HFF-Myc (cell line): ENCODE results near the gene RASEF.

Experiments used
- DNase-seq: peaks from one replicate; pipeline ENCODE4 v3.0.0-alpha.2; 2011; ENCODE audit warnings: low read depth; ENCODE audit errors: extremely low read depth
- H3K4me3 ChIP-seq: replicated peaks from 2 replicates; pipeline ENCODE4 v1.5.1; 2011; ENCODE audit warnings: low read depth, mild to moderate bottlenecking, control low read depth, low read length
- TF ChIP-seq, protein P1 (sequence below): IDR thresholded peaks from 2 replicates; pipeline ENCODE4 v1.5.1; 2012; ENCODE audit warnings: mild to moderate bottlenecking, low read depth, low read length, control low read depth; ENCODE audit errors: missing control alignments

RASEF gene

DNA sequence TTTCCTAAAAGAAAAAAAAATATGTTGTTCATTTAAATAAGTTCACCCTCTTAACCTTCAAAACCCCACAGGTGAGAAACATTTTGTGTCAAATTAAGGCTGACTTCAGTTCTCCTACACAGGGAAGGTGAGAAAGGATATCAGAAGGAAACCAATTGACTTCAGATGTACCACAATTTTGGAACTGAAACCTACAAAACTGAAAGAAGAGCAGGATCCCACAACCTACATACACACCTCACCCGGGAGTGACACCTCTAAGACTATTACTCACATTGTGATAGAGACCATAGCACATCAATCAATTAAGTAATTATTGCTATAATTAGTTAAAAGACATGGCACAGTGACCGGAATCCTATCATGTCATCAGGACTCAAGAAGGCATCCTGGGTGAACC is 47.0 kb downstream of the RASEF start:
- TF ChIP-seq, protein P1, sequence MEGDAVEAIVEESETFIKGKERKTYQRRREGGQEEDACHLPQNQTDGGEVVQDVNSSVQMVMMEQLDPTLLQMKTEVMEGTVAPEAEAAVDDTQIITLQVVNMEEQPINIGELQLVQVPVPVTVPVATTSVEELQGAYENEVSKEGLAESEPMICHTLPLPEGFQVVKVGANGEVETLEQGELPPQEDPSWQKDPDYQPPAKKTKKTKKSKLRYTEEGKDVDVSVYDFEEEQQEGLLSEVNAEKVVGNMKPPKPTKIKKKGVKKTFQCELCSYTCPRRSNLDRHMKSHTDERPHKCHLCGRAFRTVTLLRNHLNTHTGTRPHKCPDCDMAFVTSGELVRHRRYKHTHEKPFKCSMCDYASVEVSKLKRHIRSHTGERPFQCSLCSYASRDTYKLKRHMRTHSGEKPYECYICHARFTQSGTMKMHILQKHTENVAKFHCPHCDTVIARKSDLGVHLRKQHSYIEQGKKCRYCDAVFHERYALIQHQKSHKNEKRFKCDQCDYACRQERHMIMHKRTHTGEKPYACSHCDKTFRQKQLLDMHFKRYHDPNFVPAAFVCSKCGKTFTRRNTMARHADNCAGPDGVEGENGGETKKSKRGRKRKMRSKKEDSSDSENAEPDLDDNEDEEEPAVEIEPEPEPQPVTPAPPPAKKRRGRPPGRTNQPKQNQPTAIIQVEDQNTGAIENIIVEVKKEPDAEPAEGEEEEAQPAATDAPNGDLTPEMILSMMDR = no peak
- no peak overlapping the region for H3K4me3 ChIP-seq

DNA sequence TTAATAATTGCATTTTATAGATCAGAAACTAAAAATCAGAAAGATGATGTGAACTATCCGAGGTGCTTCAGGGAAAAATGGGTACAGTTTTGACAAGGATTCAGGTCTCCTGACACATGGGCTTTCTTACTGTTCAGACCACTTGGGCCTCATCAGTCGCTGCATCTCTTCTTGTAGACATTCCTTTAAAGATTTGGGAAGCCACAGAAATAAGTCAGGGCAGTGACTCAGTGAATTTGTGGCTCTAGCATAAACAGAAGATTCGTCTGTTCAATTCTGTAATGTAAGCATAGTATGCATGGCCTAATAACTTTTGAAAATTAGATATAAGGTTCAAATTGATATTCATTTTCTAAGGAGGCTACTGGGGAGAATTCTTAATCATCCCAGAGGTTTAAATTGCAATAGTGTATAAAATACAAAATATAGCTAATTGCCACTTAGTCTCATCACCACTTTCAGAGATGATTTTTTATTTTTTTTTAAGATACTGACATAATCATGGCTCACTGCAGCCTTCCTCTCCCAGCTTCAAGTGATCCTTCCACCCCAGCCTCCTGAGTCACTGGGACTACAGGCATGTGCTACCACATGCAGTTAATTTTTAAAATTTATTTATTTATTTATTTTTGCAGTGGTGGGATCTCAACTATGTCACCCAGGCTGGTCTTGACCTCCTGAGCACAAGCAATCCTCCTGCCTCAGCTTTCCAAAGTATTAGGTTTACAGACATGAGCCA is 48.9 kb downstream of the RASEF start:
- H3K4me3 ChIP-seq = no peak overlapping the region
- peak; percentile 33 for DNase-seq
- TF ChIP-seq, protein P1 = no peak

More for the DNA sequence above, 47.0 kb downstream of the RASEF start:
- DNase-seq = no peak

DNA sequence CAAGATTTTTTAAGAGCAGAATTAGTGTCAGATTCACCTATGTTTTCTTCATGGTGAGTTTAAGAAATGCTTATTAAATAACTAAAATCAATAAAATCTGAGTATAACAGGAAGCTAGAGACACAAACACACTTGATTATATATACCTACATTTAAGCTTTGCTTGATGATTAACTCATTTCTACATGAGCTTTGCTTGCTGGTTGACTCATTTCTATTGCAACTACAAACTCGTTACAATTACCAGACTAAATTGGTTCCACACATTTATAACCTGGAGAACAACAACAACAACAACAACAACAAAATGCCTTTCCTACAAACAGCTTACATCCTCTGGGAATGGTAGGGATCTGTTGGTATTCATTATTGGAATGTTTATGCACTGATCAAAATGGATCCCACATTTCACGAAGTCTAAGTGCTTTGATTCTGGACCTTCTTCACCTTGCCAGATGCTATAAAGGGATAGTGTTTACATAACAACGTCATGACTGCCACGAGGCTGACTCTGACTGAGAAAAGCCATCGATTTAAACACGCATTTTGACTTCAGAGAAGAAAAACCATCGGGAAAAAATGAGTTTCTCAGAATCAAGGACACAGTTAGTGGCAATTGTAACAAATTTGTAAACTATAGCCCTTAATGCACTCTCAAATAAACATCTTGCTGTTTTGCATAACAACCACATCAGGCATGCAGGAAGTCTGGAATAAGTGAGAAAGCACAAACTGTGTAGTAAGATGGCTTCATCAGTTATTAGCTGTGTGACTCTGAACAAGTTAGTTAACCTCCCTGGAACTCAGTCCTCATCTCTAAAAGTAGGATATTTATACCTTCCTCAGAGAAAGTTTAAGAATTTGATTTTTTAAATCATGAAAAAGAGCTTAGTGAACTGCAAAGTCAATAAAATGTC is 49.8 kb downstream of the RASEF start:
- H3K4me3 ChIP-seq = no peak overlapping the region
- peak; percentile 47 for DNase-seq
- TF ChIP-seq, protein P1 = no peak

DNA sequence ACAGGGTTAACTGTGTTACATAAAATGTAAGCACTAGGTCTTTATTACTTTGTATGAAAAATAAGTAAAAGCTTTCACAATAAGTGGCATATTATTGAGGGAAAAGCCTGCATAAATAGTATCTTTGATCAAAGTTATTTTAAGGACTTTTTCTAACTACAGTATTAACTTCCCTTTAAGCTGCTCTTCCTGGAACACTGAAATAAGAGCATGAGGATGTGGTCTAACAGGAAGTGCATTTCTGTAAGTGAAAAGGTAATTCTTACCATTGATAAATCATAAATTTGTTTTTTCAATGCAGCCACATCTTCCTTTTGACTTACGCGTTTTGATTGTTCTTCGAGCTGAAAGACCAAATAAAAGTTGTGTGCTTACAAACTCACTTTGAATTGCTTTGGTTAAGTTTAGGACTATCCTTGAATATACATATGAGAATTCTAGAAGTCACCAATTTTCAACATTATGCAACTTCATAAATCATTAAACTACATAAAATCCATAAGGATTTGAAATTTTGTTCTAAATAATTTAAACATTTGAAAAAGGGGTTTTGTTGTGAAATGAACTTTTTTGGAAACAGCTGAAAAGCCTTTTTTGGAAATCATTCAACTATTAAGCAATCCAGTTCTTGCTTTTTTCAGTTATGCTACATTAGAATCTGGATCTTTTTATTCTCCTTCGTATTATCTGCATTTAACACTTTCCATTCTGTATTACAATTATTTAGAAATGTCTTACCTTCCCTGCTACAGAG is 50.6 kb downstream of the RASEF start:
- DNase-seq = no peak
- TF ChIP-seq, protein P1 = no peak
- no peak overlapping the region for H3K4me3 ChIP-seq

DNA sequence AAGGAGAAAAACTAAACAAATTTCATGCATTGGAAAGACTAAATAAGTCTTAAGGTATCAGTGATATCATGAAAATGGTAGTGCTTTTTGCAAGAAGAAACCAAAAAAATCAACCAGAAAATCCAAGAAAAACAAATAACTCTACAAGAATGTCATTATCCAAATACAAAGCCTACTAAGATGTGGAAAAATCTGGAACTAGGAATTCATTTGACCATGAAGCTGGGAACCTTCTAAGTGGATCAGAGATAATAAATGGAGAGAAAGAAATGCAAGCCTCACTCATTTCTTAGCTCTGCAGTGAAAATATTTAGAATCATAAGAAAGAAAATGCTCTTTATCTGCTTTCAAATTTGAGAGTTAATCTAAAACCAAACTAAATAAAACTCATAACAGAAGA is 51.3 kb downstream of the RASEF start:
- DNase-seq = no peak
- H3K4me3 ChIP-seq = no peak overlapping the region
- TF ChIP-seq, protein P1 = no peak

DNA sequence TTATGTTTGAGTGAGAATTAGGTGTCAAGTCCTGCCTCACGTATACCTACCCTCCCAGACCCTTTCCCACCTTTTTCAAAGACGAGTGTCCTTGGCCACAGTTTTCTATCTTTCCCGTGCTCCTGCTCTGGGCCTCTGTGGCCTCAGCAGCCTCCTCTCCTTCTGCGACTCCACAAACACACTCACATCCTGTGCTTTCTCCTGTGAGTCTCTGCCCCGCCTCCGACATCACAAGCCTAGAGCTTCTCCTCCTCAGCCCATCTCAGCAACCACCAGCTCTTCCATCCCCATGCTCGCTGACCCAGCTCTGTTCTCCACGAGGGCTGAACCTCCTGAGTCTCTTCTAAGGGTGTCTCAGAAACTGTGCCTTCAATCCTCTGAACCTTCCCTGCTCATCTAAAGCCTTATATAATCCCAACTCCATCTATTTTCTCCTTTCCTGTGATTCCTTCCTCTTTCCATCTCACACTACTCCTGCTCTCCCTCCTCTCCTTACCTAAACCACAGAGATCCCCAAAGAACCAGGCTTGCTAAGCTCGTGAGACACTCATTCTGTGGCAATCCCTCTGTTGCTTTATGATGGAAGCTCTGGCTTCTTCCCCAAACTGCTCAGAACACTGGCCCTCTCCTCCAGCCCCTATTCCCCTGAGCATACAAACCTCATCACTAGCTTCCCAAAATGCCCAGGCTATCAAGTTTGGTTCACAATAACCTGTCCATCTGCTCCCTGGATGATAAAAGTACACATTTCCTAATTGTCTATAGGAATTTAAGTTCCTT is 55.2 kb downstream of the RASEF start:
- H3K4me3 ChIP-seq = no peak overlapping the region
- no peak for DNase-seq
- TF ChIP-seq, protein P1 = no peak
